Testis (tissue), 2 donors: ENCODE results near the gene HJURP.

Experiments
- CTCF ChIP-seq, 3 experiments: fragments of 450-650 bp in 2 of 3; fragments of 200-600 bp in 1 of 3; sonication (generic) in 1 of 3; IDR thresholded peaks; one replicate each; pipeline ENCODE4 v1.5.1; 2016 to 2019; ENCODE audit warnings: antibody characterized with exemption in 3 of 3, mild to moderate bottlenecking in 2 of 3, moderate library complexity in 1 of 3
- POLR2A ChIP-seq: fragments of 450-650 bp; IDR thresholded peaks from one replicate; pipeline ENCODE4 v1.6.1; 2017; ENCODE audit warnings: antibody characterized with exemption, mild to moderate bottlenecking, moderate library complexity

- TF ChIP-seq CTCF (IDR thresholded peaks at IDR 0.05) = peak in 1 of 3 experiments; percentile 21
- no peak for TF ChIP-seq POLR2A
These were observed 11.5 kb upstream of the HJURP start for GRCh38 chr2:233865838-233866237.
